DOHH2 (cell line): ENCODE results near the gene CRADD.
A peak's percentile ranks its signal among the peaks of the same experiment; 100 is the strongest.

Experiments used
- H3F3A ChIP-seq: fragments of 200-600 bp; sonication (generic), shearing (Covaris generic); 2 replicates; pipeline ENCODE4 v1.6.0; 2016; ENCODE audit warnings: antibody characterized with exemption, mild to moderate bottlenecking; ENCODE audit not compliant: control insufficient read depth, insufficient read depth
- H3K27ac ChIP-seq: fragments of 200-600 bp; sonication (generic); 2 replicates; pipeline ENCODE4 v1.5.1; 2014; ENCODE audit warnings: low read depth, mild to moderate bottlenecking, low read length, moderate library complexity
- H3K27me3 ChIP-seq: fragments of 200-600 bp; sonication (generic); 2 replicates; pipeline ENCODE4 v1.6.1; 2014; ENCODE audit warnings: mild to moderate bottlenecking, low read length, mixed read lengths; ENCODE audit not compliant: control insufficient read depth
- H3K36me3 ChIP-seq: fragments of 200-600 bp; sonication (generic); 2 replicates; pipeline ENCODE4 v1.6.1; 2014; ENCODE audit warnings: mild to moderate bottlenecking, low read length, moderate library complexity, mixed read lengths; ENCODE audit not compliant: control insufficient read depth
- H3K4me1 ChIP-seq: fragments of 200-600 bp; sonication (generic); 2 replicates; pipeline ENCODE4 v1.6.1; 2014; ENCODE audit warnings: mild to moderate bottlenecking, low read length, mixed read lengths; ENCODE audit not compliant: control insufficient read depth
- H3K4me2 ChIP-seq: fragments of 200-600 bp; sonication (generic); 2 replicates; pipeline ENCODE4 v1.6.0; 2014; ENCODE audit warnings: mild to moderate bottlenecking, low read length, moderate library complexity
- H3K4me3 ChIP-seq: fragments of 200-600 bp; sonication (generic); 2 replicates; pipeline ENCODE4 v1.5.1; 2014; ENCODE audit warnings: mild to moderate bottlenecking, low read length, mixed read lengths
- H3K79me2 ChIP-seq: fragments of 200-600 bp; sonication (generic); 2 replicates; pipeline ENCODE4 v1.6.1; 2014; ENCODE audit warnings: mild to moderate bottlenecking, low read length, mixed read lengths; ENCODE audit not compliant: control insufficient read depth
- H3K9me2 ChIP-seq: fragments of 200-600 bp; sonication (generic); replicated peaks from 2 replicates; pipeline ENCODE4 v1.6.1; 2014; ENCODE audit warnings: mild to moderate bottlenecking, low read length, mixed read lengths; ENCODE audit not compliant: control insufficient read depth
- H3K9me3 ChIP-seq: fragments of 200-600 bp; sonication (generic); 2 replicates; pipeline ENCODE4 v1.6.1; 2014; ENCODE audit warnings: antibody characterized with exemption, low read length, mixed read lengths; ENCODE audit not compliant: control insufficient read depth, insufficient read depth
- H4K20me1 ChIP-seq: fragments of 200-600 bp; sonication (generic); 2 replicates; pipeline ENCODE4 v1.6.0; 2014; ENCODE audit warnings: low read depth, mild to moderate bottlenecking, antibody characterized with exemption, low read length, moderate library complexity; ENCODE audit not compliant: control insufficient read depth, insufficient read depth
- CTCF ChIP-seq: fragments of 200-600 bp; sonication (generic); IDR thresholded peaks from one replicate; pipeline ENCODE4 v1.5.1; 2014; ENCODE audit warnings: antibody characterized with exemption, mild to moderate bottlenecking, low read depth, low read length; ENCODE audit not compliant: poor library complexity, severe bottlenecking
- EZH2phosphoT487 ChIP-seq: fragments of 200-600 bp; sonication (generic); IDR thresholded peaks from 2 replicates; pipeline ENCODE4 v1.6.1; 2017; ENCODE audit warnings: borderline replicate concordance, mild to moderate bottlenecking, antibody characterized with exemption, low read length, moderate library complexity, mixed read lengths

The CRADD gene

GRCh38 chr12:93737457-93738198 is 60.5 kb downstream of the CRADD start:
- no peaks in the 10 kb centered on the region for H3K36me3 ChIP-seq
- H3K27ac ChIP-seq, result no peak overlapping the region
- no peak overlapping the region for H3K4me2 ChIP-seq
- TF ChIP-seq CTCF (no peak), EZH2phosphoT487 (no peak)
- H3K9me3 ChIP-seq, result no peaks in the 10 kb centered on the region
- H4K20me1 ChIP-seq, result no peaks in the 10 kb centered on the region; the same call in 1 of the 2 replicates
- no peaks in the 10 kb centered on the region for H3F3A ChIP-seq
- H3K4me1 ChIP-seq, result peaks cover 6% of the 10 kb centered on the region; the same call in 1 of the 2 replicates
- no peaks in the 10 kb centered on the region for H3K79me2 ChIP-seq
- no peaks in the 10 kb centered on the region for H3K9me2 ChIP-seq
- no peak overlapping the region for H3K4me3 ChIP-seq
- peaks cover 27% of the 10 kb centered on the region for H3K27me3 ChIP-seq

- H3K4me1 ChIP-seq, result peaks cover 8% of the 10 kb centered on the region; the same call in 1 of the 2 replicates
- H3K4me2 ChIP-seq, result no peak overlapping the region
- no peaks in the 10 kb centered on the region for H3K9me2 ChIP-seq
- H3K79me2 ChIP-seq, result no peaks in the 10 kb centered on the region
- H3K27me3 ChIP-seq, result peaks cover 35% of the 10 kb centered on the region
- no peak overlapping the region for H3K27ac ChIP-seq
- no peaks in the 10 kb centered on the region; the same call in 1 of the 2 replicates for H4K20me1 ChIP-seq
- H3K9me3 ChIP-seq, result no peaks in the 10 kb centered on the region
- H3F3A ChIP-seq, result no peaks in the 10 kb centered on the region
- TF ChIP-seq EZH2phosphoT487 (no peak), CTCF (no peak)
- no peak overlapping the region for H3K4me3 ChIP-seq
- H3K36me3 ChIP-seq, result no peaks in the 10 kb centered on the region
Observed at GRCh38 chr12:93738199-93739058, 61.3 kb downstream of the CRADD start.

- H3K4me1 ChIP-seq, result peaks cover 8% of the 10 kb centered on the region; the same call in 1 of the 2 replicates
- no peaks in the 10 kb centered on the region for H3K9me3 ChIP-seq
- H3K27me3 ChIP-seq, result peaks cover 38% of the 10 kb centered on the region
- no peak overlapping the region for H3K4me3 ChIP-seq
- H3K27ac ChIP-seq, result no peak overlapping the region
- no peaks in the 10 kb centered on the region for H3K79me2 ChIP-seq
- no peaks in the 10 kb centered on the region for H3K9me2 ChIP-seq
- no peaks in the 10 kb centered on the region for H3K36me3 ChIP-seq
- TF ChIP-seq EZH2phosphoT487, result no peak
- no peaks in the 10 kb centered on the region for H3F3A ChIP-seq
- H3K4me2 ChIP-seq, result peak overlapping the region; percentile 20; the same call in 1 of the 2 replicates
- no peaks in the 10 kb centered on the region; the same call in 1 of the 2 replicates for H4K20me1 ChIP-seq
Observed at GRCh38 chr12:93740751-93741150, 63.6 kb downstream of the CRADD start.
